Forelimb muscle (tissue), 1 donor: ENCODE results near the gene EXD3. TPM values are rescaled to one million over a fixed set of nuclear protein-coding genes. Genes with fewer than 3 reads are reported as not detected.
A peak's percentile ranks its signal among the peaks of the same experiment; 100 is the strongest.
"Not testable (repeated sequence)": the region's sequence is repeated elsewhere in the genome, so short reads cannot be mapped to it uniquely, and the experiment has no call there.

Experiments used
- DNase-seq: peaks from one replicate; pipeline ENCODE4 v3.0.0-alpha.2; 2013; ENCODE audit warnings: low read depth
- polyA plus RNA-seq: library from polyadenylated mRNA; unstranded; fragments of 120-200 nt; gene quantifications from one replicate; pipeline ENCODE4 v1.2.1, GENCODE V29; 2013; ENCODE audit not compliant: insufficient read length

Gene EXD3
- polyA plus RNA-seq, 1 donor, result 13.0 TPM

DNA sequence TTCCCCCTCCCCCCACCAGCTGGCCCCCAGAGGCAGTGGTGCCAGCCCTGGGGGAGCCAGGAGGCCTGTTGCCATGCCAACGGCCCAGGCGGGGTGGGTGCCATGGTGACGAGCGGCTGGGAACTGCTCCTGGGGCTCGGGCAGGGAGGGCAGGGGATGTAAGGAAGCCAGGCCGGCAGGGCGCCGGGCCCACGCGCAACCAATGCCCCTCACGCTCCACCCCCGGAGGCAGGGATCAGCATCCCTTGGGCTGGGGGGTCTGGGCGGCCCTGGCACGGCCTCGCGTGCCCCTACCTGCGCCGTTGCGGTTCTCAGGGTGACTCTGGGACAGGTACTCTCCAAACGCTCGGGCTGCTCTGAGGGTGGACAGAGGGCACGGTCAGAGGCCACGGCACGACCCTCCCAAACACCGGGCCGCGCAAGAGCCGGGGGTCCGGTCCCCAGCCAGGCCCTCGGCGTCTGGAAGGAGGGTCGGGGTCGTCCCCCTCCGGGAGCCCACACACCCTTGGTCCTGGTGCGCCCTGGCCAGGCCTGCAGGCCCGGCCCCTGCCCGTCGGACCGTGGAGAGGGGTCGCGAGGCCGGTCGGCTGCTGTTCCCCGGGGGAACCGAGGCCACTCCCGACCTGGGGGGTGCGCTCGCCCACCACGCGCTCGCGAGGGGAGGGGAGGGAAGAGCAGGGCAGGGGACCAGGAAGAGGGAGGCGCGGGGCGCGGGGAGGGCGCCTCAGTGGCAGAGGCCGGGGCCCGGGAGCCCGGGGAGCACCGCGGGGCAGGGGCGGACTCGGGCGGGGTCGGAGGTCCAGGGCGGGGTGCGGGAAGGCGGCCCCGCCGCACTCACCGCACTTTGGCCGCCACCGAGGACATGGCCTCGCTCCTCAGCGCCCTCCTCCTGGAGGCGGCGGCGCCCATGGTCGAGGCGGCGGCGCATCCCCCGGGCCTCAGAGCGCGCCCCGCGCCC, 35.5 kb upstream of the EXD3 start:
- DNase-seq, result no peak

DNA sequence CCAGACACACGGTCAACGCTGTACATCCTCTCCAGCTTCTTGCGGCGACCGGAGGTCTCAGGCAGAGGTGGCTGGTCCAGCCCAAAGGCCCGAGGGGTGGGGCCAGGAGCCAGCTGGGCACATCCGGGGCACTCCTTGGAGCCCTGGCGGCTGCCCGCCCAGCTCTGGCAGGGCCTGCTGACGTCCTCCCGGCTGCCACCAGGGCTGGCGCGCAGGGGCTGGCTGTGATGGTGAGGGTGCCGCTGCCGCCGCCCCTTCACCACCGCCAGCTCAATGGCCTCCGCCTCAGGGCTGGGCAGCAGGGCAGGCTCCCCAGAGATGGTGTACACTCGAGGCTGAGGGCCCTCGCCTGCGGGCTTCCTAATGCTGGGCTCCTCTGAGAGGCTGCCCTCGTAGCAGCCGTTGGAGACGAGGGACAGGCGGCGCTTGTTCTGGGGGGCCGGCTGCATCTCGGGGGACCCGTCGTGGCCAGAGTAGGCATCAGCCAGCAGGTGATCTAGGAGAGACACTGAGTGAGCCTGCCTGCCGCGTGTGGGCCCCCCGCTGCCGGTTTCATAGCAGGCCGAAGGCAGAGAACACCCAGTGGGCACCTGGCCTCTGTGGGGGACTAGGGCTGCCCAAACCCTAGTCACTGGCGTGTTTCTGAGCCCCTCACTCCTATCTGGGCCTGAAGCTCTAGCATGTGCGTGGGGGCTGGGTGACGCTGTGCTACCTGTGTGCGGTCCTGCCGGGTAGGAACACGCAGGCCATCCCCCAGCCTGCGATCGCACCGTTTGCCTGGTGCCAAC, 34.6 kb upstream of the EXD3 start:
- DNase-seq, result no peak

DNA sequence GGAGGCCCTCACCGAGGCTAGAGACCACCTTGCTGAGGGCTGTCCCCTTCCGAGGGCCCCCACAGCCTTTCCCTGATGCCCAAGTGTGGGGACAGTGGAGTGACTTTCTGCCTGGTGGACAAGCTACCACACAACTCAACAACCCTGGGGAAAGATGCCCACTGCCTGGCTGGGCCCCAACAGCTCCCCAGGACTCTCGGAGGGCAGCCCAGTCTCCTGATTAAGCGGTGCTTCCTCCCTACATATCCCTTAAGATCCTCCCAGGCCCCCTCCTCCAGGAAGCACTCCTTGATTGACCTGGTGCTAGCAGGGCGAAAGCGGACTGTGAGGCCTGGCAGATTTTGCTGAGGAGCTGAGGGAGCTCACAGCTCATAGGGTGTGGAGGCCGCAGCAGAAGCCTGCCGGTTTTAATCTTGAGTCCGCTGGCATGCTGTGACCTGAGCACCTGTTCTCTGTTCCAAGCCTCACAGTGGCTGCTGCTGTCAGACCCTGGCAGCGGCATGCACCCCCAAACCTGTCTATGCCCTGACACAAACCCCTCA, 34.0 kb upstream of the EXD3 start:
- no peak for DNase-seq

DNA sequence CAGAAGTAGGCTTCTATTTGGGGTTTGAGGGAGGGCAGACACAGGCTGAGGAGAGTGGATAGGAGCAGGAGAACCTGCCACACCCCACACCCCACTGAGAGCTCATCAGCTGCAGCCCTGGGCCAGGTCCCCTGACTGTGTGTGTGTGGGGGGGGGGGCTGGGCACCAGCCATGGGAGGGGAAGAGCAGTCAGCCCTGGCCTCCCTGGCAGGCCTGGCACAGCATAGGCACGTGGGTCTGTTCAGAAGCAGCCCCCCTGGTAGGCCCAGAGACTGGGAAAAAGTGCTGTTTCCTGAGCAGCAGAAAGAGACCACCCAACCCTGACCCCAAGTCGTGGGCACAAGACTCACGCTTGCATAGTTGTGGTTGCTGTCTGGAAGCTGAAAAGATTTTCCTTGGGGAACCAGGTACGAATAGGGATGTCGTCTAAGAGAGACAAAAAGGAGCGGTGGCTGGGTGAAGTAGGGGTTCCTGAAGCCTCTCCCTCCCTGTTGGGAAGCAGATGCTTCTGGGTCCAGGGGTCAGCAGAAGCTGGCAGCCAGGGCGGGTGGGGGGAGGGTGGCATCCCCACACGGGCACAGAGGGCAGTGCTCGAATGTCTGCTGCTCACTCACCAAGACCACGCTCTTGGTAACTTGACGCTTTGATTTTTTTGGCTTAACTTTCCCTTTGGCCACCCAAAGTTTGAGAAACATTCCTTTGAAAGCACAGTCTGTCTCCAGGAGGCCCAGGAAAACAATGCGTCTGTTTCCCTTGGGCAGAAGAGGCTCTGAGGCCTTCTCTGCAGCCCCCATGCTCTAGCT, 33.3 kb upstream of the EXD3 start:
- DNase-seq, result no peak

DNA sequence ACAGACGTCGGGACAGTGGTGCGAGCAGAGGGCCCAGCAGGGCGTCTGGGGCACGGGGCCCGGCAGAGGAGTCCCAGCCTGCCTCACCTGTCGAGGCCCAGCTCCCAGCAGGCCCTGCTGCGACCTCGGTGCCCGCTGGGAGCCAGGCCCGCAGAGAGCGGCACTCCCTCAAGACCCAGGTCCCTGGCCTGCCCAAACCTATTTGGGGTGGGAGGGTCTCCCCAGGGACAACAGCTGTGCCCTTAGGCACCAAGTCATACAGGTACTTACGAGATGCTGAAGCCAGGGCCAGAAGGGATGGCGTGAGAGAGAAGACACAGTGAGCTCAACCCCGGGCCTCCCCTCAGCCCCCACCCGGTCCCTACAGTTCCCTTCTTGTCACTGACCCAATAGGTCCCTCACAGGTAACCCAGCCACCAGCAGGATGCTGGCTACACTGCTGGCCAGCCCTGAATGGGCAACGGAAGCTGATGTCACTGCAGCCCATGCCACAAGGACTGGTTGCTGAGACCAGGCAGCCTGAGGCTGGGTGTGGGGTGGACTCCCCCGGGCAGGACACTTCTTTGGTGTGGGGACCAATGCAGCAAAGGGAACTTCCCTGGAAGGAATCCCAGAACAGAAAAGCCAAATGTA, 32.5 kb upstream of the EXD3 start:
- DNase-seq, result no peak

DNA sequence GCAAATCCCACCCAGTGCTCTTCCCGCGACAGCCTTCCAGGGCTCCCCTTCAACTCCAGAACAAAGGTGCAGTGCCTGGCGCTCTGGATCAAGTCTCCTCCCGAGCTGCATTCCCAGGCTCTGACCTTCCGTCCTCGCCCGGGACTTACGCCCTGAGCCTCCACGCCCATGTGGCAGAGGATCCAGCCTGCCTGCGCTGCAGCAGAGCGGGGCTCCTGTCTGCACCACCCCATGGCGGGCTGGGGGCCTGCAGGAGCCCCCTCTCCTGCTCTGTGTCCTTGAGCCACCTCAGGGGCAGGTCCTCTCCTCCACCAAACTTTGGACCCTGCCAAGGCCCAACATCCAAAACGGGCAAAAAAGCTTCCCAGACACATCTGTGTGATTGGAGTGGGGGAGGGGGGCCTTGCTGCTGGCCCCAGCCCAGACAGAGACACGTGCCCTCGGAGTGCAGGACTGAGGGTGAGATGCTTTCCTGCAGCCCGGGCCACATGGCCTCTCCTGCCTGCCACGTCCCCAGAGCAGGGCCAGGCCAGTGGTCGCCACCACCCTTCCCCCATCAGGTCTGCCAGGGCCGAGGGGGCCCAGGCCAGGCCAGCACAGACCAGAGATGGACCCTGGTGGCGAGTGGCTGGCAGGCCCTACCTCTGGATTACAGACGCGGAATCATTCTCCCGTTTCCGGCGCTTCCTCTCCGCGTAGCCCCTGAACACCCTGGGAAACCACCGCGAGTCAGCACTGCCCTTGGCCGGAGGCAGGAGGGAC, 31.8 kb upstream of the EXD3 start:
- no peak for DNase-seq

DNA sequence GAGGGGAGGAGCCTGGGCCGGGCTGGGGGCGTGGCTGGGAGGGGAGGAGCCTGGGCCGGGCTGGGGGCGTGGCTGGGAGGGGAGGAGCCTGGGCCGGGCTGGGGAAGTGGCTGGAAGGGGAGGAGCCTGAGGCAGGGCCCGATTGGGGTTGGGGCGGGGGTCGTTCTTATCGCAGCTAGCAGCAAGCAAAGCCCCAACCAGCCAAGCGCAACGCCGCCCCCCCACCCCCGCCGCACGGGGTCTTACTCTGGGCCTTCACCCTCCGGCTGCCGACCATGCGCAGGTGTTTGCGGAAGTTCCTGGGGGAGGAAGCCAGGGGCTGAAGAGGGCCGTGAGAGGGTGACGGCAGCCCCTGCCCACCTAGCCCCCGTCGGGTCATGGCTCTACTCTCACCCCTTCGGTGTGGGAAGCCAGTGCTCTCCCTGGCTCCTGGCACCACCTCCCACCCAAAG, 31.2 kb upstream of the EXD3 start:
- DNase-seq, result no peak

DNA sequence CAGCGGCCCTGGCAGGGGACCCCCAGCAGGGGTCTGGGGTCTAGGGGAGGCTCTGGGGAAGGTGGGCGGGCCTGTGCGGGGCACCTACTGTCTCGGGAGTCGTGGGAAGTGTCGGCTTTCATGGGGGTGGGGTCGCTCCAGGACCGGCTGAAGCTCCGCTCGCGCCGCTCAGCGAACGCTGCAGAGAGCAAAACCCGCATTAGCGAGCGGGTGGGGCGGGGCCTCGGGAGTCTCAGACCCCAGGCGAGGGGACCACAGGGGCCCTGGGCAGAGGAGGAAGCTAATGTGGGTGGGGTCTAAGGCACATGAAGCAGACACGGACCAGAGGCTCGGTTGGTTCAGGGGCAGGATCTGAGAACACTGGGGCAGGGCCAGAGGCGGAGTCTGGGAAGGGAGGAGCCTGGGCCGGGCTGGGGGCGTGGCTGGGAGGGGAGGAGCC, 30.7 kb upstream of the EXD3 start:
- DNase-seq, result peak; percentile 24

DNA sequence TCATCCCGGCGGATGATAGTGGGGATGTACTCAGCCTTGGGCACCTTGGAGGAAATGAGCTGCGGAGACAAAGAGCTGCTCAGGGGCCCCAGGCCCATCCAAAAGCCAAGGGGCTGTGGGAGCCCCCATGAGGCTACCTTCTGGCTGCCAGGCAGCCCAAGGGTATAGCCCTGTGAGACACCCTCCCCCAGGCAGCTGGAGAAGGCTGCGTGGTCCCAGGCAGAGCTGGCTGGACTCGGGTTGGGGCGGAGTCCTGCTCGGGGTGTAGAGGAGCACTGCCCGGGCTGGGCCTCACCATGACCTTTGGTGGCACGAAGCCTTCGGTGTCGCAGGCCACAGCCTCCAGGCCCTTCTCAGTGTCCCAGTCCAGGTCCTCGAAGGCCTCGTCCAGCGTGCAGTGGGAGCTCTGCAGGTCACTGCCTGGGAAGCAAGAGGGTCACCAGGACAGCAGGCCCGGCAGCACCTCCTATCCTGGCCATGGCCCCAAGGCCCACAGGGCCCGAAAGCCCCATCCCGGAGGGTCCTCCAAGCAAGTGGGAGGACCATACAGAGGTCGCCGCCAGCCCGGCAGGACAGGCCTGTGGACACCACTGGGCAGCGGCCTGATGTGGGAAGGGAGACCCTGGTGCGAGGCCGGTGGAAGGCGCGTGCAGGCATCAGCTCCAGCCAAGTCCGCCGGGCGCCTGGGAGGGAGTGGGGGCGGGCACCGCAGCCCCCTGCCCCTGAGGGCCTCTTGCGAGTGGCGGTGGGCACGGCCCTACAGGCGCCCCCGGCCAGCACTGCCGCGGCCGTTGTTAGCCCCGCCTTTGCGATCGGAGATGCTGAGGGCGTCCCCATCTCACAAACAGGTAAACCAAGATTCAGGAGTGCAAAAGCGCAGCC, 30.0 kb upstream of the EXD3 start:
- DNase-seq, result no peak

DNA sequence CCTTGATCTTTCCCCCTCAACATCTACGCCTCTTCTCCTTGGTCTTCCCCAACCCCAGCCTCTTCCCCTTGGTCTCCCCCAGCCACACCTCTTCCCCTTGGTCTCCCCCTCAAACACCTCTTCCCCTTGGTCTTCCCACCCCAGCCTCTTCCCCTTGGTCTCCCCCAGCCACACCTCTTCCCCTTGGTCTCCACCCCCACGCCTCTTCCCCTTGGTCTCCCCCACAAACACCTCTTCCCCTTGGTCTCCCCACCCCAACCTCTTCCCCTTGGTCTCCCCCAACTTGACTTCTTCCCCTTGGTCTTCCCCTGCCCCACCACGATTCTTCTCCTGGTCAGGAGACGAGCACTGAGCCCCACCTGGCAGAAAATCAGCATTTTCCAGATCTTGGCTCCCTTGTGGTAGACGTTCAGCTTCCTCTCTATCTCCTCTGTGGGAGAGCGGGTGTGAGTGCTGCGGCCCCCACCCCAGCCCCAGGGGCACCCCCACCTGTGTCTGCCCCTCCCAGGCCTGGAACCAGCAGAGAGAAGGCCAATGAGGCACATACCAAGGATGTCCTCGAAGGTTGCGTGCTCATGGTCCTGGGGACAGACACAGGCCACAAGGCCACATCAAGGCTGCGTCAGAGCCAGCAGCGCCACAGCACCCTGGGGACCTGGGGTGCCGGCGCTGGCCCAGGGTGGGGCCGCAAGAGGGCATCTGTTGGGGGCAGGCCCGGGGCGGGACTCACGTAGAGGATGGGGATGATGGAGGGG, 29.2 kb upstream of the EXD3 start:
- no peak for DNase-seq

DNA sequence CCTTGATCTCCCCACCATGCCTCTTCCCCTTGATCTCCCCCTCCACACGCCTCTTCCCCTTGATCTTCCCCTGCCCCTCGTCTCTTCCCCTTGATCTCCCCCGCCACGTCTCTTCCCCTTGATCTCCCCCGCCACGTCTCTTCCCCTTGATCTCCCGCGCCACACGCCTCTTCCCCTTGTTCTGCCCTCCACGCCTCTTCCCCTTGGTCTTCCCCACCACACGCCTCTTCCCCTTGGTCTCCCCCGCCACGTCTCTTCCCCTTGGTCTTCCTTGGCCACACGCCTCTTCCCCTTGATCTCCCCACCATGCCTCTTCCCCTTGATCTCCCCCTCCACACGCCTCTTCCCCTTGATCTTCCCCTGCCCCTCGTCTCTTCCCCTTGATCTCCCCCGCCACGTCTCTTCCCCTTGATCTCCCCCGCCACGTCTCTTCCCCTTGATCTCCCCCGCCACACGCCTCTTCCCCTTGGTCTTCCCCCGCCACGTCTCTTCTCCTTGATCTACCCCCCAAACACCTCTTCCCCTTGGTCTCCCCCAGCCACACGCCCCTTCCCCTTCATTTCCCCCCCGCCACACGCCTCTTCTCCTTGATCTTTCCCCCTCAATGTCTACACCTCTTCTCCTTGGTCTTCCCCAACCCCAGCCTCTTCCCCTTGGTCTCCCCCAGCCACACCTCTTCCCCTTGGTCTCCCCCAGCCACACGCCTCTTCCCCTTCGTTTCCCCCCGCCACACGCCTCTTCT, 28.5 kb upstream of the EXD3 start:
- DNase-seq, result not testable (repeated sequence)

DNA sequence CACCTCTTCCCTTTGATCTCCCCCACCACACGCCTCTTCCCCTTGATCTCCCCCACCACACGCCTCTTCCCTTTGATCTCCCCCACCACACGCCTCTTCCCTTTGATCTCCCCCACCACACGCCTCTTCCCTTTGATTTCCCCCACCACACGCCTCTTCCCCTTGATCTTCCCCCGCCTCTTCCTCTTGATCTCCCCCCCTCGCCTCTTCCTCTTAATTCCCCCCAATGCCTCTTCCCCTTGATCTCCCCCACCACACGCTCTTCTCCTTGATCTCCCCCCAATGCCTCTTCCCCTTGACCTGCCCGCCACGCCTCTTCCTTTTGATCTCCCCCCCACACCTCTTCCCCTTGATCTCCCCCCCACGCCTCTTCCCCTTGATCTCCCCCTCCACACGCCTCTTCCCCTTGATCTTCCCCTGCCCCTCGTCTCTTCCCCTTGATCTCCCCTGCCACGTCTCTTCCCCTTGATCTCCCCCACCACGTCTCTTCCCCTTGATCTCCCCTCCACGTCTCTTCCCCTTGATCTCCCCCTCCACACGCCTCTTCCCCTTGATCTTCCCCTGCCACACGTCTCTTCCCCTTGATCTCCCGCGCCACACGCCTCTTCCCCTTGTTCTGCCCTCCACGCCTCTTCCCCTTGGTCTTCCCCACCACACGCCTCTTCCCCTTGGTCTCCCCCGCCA, 27.7 kb upstream of the EXD3 start:
- DNase-seq, result not testable (repeated sequence)

DNA sequence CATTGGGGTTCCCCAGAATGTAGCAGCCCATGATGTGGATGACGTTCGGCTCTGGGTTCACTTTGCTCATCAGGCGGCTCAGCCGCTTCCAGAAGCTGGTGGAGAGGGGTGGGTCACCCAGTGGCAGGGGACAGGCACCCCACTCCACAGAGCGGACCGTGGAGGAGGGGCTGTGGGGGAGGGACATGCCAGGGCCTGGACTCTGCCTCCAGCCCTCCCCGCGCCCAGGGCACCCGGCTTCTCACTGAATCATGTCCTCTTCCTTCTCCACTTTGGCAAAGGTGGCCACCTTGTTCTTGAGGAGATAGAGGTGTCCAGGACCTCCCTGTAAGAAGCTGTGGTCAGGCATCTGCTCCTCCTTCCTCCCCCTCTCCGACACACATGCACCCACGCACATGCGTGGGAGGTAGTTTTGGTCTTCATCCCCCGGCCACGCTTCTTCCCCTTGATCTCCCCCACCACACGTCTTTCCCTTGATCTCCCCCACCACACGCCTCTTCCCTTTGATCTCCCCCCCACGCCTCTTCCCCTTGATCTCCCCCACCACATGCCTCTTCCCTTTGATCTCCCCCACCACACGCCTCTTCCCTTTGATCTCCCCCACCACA, 27.1 kb upstream of the EXD3 start:
- DNase-seq, result no peak

DNA sequence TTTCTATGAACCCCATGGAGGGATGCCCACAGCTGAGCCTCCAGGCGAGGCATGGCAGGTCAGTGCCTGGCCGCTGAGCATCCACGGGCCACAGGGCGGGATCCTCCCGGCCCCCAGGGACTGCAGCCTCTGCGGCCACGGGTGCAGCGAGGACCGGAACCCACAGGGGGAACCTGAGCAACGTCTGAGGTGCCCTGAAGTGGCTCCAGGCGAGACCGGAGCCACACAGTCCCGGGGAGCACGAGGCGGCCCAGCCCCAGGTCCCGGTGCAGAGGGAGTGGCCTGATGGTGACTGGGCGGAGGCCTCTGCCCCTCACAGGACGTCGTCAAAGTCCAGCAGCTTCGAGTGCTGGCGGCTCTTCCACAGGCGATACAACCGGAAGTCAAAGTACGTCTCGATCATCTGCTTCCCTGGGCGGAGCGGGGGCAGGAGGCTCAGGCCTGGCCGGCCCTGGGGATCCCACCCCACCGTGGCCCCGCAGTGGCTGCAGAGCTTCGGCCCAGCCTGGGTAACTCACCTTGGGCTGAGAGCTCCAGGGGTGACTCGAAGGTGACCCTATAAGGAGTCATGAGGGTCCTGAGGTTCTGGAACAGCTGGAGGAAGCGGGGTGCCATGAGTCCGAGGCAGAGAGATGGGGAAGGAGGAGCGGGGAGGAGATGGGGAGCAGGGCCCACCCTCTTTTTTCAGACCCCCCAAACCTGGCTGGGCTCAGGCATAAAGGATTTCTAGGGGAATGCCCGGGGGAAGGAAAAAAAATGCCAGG, 26.3 kb upstream of the EXD3 start:
- no peak for DNase-seq

DNA sequence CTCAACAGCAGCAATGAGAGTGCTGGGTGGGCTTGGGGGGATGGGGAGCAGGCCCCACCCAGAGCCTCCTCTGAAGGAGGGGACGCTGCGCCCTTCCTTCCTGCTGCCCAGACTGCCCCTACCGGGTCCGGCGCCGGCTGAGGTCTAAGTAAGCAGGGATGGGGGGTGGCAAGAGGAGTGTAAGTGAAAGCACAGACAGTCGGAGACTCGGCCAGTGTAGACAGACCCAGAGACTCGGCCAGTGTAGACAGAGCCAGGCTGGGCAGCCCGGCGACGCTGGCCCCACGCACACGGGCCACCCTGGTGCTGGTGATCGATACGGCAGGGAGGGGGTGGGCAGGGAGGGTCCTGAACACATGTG, 25.6 kb upstream of the EXD3 start:
- DNase-seq, result no peak
